Activated CD8-positive, alpha-beta memory T cell treated with anti-CD3 and anti-CD28 coated beads for 36 hours (primary cell): ENCODE data around the gene MRPL45. TPM values are rescaled to one million over a fixed set of nuclear protein-coding genes. Genes with fewer than 3 reads are reported as not detected.

Experiments used
- CTCF ChIA-PET: fragments of 350-600 bp; sonication (Branson Sonifier 250); formaldehyde crosslinking; loops from one replicate; lab custom pipeline; 2021; ENCODE audit warnings: antibody characterized with exemption; lab: Charles Lee
- POLR2A ChIA-PET: fragments of 350-600 bp; sonication (Branson Sonifier 250); formaldehyde crosslinking; loops from one replicate; lab custom pipeline; 2021; ENCODE audit warnings: antibody characterized with exemption; lab: Charles Lee
- total RNA-seq, 2 experiments: library from RNA; stranded (reverse); gene quantifications; one replicate each; pipeline ENCODE4 v1.2.3, GENCODE V29; 2021

The MRPL45 gene
- total RNA-seq, 2 experiments from 2014 or later, result 67.7 to 68.6 TPM

DNA sequence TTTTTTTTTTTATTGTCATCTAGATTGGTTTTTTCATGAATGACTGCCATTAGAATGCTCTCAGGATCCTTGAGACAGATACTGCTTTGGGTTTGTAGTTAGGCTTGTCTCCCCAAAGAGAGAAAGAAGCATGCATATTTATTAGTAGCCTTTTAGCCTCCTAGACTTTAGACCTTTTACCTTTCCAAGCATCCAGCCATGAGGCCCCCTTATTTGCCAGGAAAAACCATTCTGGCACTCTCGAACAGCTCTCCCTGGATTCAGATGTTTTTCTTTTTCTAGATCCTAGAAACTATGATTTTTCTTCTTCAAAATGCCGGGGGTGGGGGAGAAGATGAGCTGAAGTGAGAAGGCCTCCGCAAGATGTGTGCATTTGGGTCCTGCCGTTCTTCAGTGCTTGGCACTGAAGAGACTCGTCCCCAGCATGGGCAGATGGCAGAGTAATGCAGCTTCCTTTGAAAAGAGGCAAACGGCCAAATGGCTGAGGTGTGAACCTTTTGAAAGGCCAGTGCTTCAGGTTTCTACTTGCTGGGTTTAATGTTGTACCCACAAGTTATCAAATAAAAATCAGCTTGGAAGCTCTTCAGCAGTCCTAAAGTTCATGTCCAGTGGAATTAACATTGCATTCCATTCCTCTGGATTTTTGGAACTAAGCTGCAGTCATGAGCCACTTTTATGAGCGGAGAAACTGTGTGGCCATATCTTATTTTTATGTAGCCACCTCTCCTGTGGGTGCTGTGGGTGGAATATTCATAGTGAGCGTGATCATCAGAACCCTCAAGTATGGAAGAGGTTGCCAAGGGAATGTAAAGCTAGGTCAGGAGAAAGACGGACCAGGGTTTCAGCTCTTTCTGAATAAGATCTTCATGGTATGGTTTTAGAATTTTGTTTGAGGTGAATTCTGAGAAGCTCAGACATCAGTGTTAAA lies 61.9 kb downstream of the MRPL45 start:
- ChIA-PET POLR2A (no interaction called here), CTCF (interaction anchor here (0.7 to 2.4 kb wide), 4 partner anchors 9 to 225 kb away, joined by 3 to 7 read pairs (median 4); no protein-coding TSS in a partner anchor)

GRCh38 chr17:38361694-38362465 lies 64.9 kb downstream of the MRPL45 start:
- ChIA-PET CTCF (no interaction called here), POLR2A (no interaction called here)

DNA sequence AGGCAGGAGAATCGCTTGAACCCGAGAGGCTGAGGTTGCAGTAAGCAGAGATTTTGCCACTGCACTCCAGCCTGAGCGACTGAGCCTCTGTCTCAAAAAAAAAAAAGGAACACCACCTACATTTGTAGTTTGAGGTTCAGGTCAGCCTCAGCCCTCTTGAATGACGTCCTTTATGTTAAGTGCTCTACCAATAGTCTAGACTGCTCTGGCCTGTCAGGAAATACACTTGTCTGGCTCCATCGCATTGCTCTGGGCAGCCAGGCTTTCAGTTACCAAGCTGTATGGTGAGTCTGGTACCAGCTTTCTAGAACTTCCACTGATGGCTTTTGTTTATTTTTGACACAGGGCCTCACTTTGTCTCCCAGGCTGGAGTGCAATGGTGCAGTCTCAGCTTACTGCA lies 66.0 kb downstream of the MRPL45 start:
- POLR2A ChIA-PET, result no interaction called here

GRCh38 chr17:38364741-38365140 lies 67.8 kb downstream of the MRPL45 start:
- POLR2A ChIA-PET, result no interaction called here

More for the DNA sequence above, 66.0 kb downstream of the MRPL45 start:
- CTCF ChIA-PET, result no interaction called here

DNA sequence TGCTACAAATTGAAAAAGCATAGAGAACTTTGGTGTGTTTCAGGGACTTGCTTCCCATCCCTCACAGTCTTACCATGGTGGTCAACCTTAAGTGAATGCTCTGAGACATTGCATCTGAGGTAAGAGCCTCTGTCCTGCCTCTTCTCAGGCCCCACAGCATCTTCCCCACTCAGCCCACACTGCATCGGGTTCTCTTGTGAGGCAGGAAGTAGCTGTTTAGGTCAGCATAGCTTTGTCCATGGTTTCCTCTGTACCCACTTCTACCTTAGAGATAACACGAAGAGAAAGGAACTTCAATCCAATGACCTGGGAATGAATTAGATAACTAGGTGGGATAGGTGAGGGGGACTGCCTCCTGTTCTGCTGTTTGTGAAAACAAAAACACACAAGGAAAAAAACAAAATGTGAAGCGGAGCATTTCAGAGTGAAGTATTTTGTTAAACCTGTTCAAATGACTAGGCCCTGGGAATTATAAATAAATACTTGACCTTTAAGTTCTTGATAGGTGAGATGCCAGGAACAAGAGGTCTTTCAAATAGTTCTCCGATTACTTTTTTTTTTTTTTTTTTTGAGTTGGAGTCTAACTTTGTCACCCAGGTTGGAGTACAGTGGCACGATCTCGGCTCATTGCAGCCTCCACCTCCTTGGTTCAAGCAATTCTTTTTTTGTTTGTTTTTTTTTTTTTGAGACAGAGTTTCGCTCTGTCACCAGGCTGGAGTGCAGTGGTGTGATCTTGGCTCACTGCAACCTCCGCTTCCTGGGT lies 72.3 kb downstream of the MRPL45 start:
- ChIA-PET POLR2A (no interaction called here), CTCF (no interaction called here)

More at GRCh38 chr17:38364741-38365140, 67.8 kb downstream of the MRPL45 start:
- CTCF ChIA-PET, result interaction anchor here (1.1 to 1.7 kb wide), 2 partner anchors 16 to 49 kb away, joined by 3 to 4 read pairs; no protein-coding TSS in a partner anchor

Other genes with a start within 250 kb of the MRPL45 start
- gene TBC1D3C, start 228.5 kb upstream of the MRPL45 start, total RNA-seq, result 1 to 10 TPM; 1.1 to 2.3 TPM
- not detected for gene TBC1D3E, start 169.2 kb upstream of the MRPL45 start, total RNA-seq
- not detected for gene TBC1D3, start 104.6 kb upstream of the MRPL45 start, total RNA-seq
- under 1 TPM; 0.06 to 0.30 TPM for gene GPR179, start 46.8 kb downstream of the MRPL45 start, total RNA-seq
- 10 to 100 TPM; 19.9 to 23.4 TPM for gene SOCS7, start 54.7 kb downstream of the MRPL45 start, total RNA-seq
- under 1 TPM; 0.13 to 0.27 TPM for gene ARHGAP23, start 131.3 kb downstream of the MRPL45 start, total RNA-seq